ENCODE data around the gene SLC9A7.

SLC9A7 gene

GRCh38 chrX:46681849-46682248, 77.1 kb downstream of the SLC9A7 start:
- Histone ChIP-seq H3K27me3 (ENCODE audit: insufficient read depth, low read length) (no peaks in the 10 kb centered on the region), H3K36me3 (ENCODE audit: insufficient read depth, low read length) (no peaks in the 10 kb centered on the region), H3K9me3 (ENCODE audit: low read length) (no peaks in the 10 kb centered on the region), H2AFZ (ENCODE audit: low read depth, low read length) (no peak overlapping the region), H3K4me1 (ENCODE audit: insufficient read depth, low read length) (no peaks in the 10 kb centered on the region), H3K4me3 (ENCODE audit: low read length) (no peak overlapping the region)

DNA sequence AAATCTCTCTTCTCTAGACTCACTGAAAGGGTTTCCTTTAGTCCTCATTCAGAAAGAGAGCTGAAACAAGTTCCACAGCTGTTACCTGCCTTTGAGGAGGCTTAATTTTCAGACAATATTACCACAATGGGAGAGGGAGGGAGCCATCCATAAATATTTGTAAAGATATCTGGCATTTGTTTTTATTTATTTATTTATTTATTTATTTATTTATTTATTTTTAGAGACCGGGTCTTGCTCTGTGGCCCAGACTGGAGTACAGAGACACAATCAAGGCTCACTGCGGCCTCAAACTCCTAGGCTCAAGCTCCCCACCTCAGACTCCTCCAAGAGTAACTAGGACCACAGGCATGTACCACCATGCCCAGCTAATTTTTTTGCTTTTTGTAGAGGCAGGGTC, 80.7 kb downstream of the SLC9A7 start:
- Histone ChIP-seq H3K9me3 (ENCODE audit: low read length) (no peaks in the 10 kb centered on the region), H3K27me3 (ENCODE audit: insufficient read depth, low read length) (no peaks in the 10 kb centered on the region), H3K4me1 (ENCODE audit: insufficient read depth, low read length) (peaks cover 7% of the 10 kb centered on the region), H3K4me3 (ENCODE audit: low read length) (no peak overlapping the region), H3K36me3 (ENCODE audit: insufficient read depth, low read length) (no peaks in the 10 kb centered on the region), H2AFZ (ENCODE audit: low read depth, low read length) (no peak overlapping the region)

- Histone ChIP-seq H3K9me3 (ENCODE audit: low read length) (no peaks in the 10 kb centered on the region), H3K4me1 (ENCODE audit: insufficient read depth, low read length) (peaks cover 7% of the 10 kb centered on the region), H3K36me3 (ENCODE audit: insufficient read depth, low read length) (no peaks in the 10 kb centered on the region), H3K27me3 (ENCODE audit: insufficient read depth, low read length) (no peaks in the 10 kb centered on the region), H3K4me3 (ENCODE audit: low read length) (no peak overlapping the region), H2AFZ (ENCODE audit: low read depth, low read length) (no peak overlapping the region)
These were observed 82.2 kb downstream of the SLC9A7 start for GRCh38 chrX:46676399-46677356.

GRCh38 chrX:46673620-46674359, 85.1 kb downstream of the SLC9A7 start:
- Histone ChIP-seq H3K36me3 (ENCODE audit: insufficient read depth, low read length) (no peaks in the 10 kb centered on the region), H3K4me3 (ENCODE audit: low read length) (no peak overlapping the region), H3K9me3 (ENCODE audit: low read length) (no peaks in the 10 kb centered on the region), H2AFZ (ENCODE audit: low read depth, low read length) (no peak overlapping the region), H3K4me1 (ENCODE audit: insufficient read depth, low read length) (peaks cover 7% of the 10 kb centered on the region), H3K27me3 (ENCODE audit: insufficient read depth, low read length) (no peaks in the 10 kb centered on the region)

DNA sequence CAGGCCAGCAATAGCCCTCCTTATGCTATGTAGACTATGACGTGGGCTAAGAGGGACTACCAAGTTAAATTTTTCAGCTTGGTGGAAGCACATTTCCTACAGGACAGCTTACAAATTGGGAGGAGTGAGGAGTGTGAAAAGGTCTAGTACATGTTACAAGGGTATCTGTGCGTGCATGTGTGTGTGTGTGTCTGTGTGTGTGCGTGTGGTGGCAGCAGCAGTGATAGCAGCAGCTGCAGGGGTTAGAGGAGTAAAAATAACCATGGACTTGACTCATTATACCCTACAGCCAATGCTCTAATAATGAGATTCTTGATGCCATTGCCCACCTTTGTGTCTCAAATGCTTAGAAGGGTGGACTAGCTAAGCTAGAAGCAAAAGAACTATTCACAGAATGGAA, 88.6 kb downstream of the SLC9A7 start:
- Histone ChIP-seq H3K27me3 (ENCODE audit: insufficient read depth, low read length) (no peaks in the 10 kb centered on the region), H3K36me3 (ENCODE audit: insufficient read depth, low read length) (no peaks in the 10 kb centered on the region), H3K9me3 (ENCODE audit: low read length) (no peaks in the 10 kb centered on the region), H3K4me3 (ENCODE audit: low read length) (no peak overlapping the region), H2AFZ (ENCODE audit: low read depth, low read length) (no peak overlapping the region), H3K4me1 (ENCODE audit: insufficient read depth, low read length) (peaks cover 7% of the 10 kb centered on the region)

DNA sequence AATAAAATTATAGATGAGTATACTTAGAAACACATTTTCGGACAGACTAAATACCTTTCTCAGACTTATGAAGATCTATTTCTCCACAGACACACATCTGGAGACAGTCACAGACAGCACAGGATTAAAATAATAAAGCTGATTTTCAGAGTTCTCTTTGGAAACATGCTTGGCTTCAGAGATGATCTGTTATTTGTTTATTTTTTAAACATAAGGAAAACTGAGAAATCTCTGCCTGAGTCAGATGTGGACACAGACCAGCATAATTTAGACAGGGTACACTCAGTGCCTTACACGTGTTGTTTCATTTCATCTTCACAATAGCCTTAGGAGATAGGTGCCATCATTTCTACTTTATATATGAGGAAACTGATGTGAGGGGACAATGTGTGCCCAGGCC, 92.1 kb downstream of the SLC9A7 start:
- no peaks in the 10 kb centered on the region for H3K36me3 ChIP-seq (ENCODE audit: insufficient read depth, low read length)
- no peak overlapping the region for H3K4me3 ChIP-seq (ENCODE audit: low read length)
- H3K9me3 ChIP-seq (ENCODE audit: low read length): no peaks in the 10 kb centered on the region
- H3K27me3 ChIP-seq (ENCODE audit: insufficient read depth, low read length): no peaks in the 10 kb centered on the region
- H3K4me1 ChIP-seq (ENCODE audit: insufficient read depth, low read length): no peaks in the 10 kb centered on the region
- no peak overlapping the region for H2AFZ ChIP-seq (ENCODE audit: low read depth, low read length)

DNA sequence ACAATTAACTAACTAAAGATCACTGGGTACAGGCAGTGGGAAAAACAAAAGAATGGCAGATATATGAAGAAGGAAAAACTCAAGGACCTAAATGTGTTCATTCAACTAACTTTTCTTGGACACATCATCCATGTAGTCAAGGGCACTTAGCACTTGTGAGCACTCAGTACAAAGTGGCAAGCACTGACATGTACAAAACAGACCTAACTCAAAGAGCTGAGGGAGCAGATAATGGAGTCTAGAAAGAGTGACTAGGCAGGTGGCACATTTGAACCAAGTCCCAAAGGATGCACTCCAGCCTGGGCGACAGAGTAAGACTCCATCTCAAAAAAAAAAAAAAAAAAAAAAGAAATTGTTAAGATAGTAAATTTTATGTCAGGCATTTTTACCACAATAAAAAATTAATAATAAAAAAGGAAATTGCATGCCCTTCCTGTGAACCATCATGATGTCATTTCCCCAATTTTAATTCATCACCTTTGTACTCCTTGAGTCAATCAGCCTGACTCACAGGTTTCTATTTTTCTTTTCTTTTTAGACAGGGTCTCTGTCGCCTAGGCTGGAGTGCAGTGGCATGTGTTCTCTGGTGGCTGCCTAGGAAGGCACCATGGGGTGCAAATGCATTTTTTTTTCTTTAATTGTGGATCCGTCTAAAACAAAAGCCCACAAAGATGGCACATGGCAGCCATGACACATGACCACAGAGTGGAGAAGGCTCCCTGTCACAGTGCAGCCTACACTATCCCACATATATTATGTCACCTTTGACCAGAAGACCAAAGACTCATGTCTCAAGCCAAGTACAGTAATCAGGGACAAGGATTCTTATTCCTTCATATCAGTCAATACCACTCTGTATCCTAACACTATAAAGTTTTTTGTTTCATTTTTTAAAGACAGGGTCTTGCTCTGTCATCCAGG, 93.4 kb downstream of the SLC9A7 start:
- H3K27me3 ChIP-seq (ENCODE audit: insufficient read depth, low read length): no peaks in the 10 kb centered on the region
- no peak overlapping the region for H3K4me3 ChIP-seq (ENCODE audit: low read length)
- no peaks in the 10 kb centered on the region for H3K9me3 ChIP-seq (ENCODE audit: low read length)
- no peaks in the 10 kb centered on the region for H3K4me1 ChIP-seq (ENCODE audit: insufficient read depth, low read length)
- H2AFZ ChIP-seq (ENCODE audit: low read depth, low read length): no peak overlapping the region
- no peaks in the 10 kb centered on the region for H3K36me3 ChIP-seq (ENCODE audit: insufficient read depth, low read length)

GRCh38 chrX:46662188-46662958, 96.5 kb downstream of the SLC9A7 start:
- Histone ChIP-seq H3K4me1 (ENCODE audit: insufficient read depth, low read length) (no peaks in the 10 kb centered on the region), H3K27me3 (ENCODE audit: insufficient read depth, low read length) (no peaks in the 10 kb centered on the region), H3K36me3 (ENCODE audit: insufficient read depth, low read length) (no peaks in the 10 kb centered on the region), H3K4me3 (ENCODE audit: low read length) (no peak overlapping the region), H3K9me3 (ENCODE audit: low read length) (no peaks in the 10 kb centered on the region), H2AFZ (ENCODE audit: low read depth, low read length) (no peak overlapping the region)

DNA sequence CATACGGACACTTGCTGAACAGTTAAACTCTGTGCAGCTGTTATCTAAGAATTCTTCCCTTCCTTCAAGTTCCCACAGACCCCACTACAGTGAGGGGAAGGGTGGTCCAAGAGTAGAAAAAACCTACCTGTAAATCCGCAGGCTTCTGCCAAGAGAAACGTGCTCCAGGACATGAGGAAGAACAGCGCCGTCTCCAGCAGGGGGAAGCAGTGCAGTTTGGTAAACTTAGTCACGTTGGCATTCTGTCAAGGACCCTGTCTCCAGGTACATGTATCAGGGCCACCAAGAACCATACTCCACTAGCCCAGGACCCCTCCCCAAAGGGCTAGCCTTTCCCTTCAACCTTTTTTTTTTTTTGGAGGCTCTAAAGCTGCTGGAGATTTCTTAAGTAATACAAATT, 105.4 kb downstream of the SLC9A7 start:
- H3K4me3 ChIP-seq (ENCODE audit: low read length): no peak overlapping the region
- no peaks in the 10 kb centered on the region for H3K27me3 ChIP-seq (ENCODE audit: insufficient read depth, low read length)
- H2AFZ ChIP-seq (ENCODE audit: low read depth, low read length): no peak overlapping the region
- peaks cover 2% of the 10 kb centered on the region for H3K9me3 ChIP-seq (ENCODE audit: low read length)
- peaks cover 19% of the 10 kb centered on the region for H3K4me1 ChIP-seq (ENCODE audit: insufficient read depth, low read length)
- H3K36me3 ChIP-seq (ENCODE audit: insufficient read depth, low read length): no peaks in the 10 kb centered on the region

DNA sequence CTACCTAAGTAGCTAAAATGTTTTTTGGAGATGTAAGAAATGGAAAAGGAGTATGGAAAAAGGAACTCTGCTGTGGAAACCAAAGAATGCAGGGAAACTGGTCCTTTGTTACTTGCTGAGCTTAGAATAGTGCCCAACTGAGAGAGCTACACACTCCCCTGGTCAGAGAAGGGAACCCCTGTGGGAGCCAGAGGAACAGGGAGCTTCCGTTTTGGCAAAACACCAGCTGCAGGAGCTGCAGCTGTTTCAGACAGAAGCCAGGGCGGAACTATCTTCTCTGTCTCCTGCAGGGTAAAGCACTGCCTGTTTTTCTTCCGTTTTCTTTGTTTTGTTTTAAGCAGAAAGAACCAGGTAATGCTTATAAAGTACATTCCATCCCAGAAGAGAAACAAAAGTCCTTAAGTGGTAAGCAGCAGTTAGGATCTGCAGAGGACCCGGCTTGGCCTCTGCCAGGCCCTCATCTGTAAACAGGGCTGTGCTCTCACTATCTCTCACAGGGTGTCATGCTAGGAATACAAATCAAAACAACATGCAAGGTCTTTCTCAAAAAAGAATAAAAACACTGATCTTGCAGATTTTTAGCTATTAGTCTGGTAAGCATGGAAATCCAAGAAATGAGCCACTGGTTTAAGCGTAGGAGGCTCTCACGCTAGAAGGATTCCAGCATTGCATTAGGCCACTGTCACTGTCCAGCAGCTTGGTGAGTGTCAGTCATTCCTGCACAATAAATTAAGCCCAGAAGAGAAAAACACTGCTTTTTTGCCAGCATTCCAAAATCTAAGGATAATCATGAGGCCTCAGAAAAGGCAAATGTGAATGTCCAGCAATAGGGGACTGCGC, 109.3 kb downstream of the SLC9A7 start:
- peak overlapping the region; percentile 23 for H3K4me3 ChIP-seq (ENCODE audit: low read length)
- peaks cover 32% of the 10 kb centered on the region for H3K4me1 ChIP-seq (ENCODE audit: insufficient read depth, low read length)
- H3K27me3 ChIP-seq (ENCODE audit: insufficient read depth, low read length): no peaks in the 10 kb centered on the region
- H3K36me3 ChIP-seq (ENCODE audit: insufficient read depth, low read length): no peaks in the 10 kb centered on the region
- peak overlapping the region; percentile 34 for H2AFZ ChIP-seq (ENCODE audit: low read depth, low read length)
- peaks cover under 1% of the 10 kb centered on the region for H3K9me3 ChIP-seq (ENCODE audit: low read length)

- H3K27me3 ChIP-seq (ENCODE audit: insufficient read depth, low read length): no peaks in the 10 kb centered on the region
- H2AFZ ChIP-seq (ENCODE audit: low read depth, low read length): peak overlapping the region; percentile 34
- no peak overlapping the region for H3K4me3 ChIP-seq (ENCODE audit: low read length)
- no peaks in the 10 kb centered on the region for H3K36me3 ChIP-seq (ENCODE audit: insufficient read depth, low read length)
- H3K9me3 ChIP-seq (ENCODE audit: low read length): no peaks in the 10 kb centered on the region
- peaks cover 32% of the 10 kb centered on the region for H3K4me1 ChIP-seq (ENCODE audit: insufficient read depth, low read length)
These were observed 110.3 kb downstream of the SLC9A7 start for GRCh38 chrX:46648660-46649059.

Data from neuron (in vitro differentiated cells).